RPMI8226 (cell line): ENCODE measurements around the gene DISC1.
"Not testable (repeated sequence)": the region's sequence is repeated elsewhere in the genome, so short reads cannot be mapped to it uniquely, and the experiment has no call there.

ENCODE experiments used
- DNase-seq: peaks from one replicate; pipeline ENCODE4 v3.0.0-alpha.2; 2015

The DISC1 gene

GRCh38 chr1:231903586-231904081, 277.0 kb downstream of the DISC1 start:
- no peak for DNase-seq

- not testable (repeated sequence) for DNase-seq
Measured at GRCh38 chr1:231907310-231907709, 280.7 kb downstream of the DISC1 start.

GRCh38 chr1:231913493-231913892, 286.9 kb downstream of the DISC1 start:
- DNase-seq = no peak

- DNase-seq = peak; percentile 20
Measured at GRCh38 chr1:231918239-231919015, 291.8 kb downstream of the DISC1 start.

GRCh38 chr1:231919239-231919885, 292.8 kb downstream of the DISC1 start:
- DNase-seq = no peak

- no peak for DNase-seq
Measured at GRCh38 chr1:231919886-231920285, 293.3 kb downstream of the DISC1 start.

GRCh38 chr1:231921646-231922345, 295.2 kb downstream of the DISC1 start:
- no peak for DNase-seq

GRCh38 chr1:231923491-231924041, 297.0 kb downstream of the DISC1 start:
- DNase-seq = no peak

- DNase-seq = no peak
Measured at GRCh38 chr1:231924180-231924579, 297.6 kb downstream of the DISC1 start.

GRCh38 chr1:231925864-231926263, 299.3 kb downstream of the DISC1 start:
- DNase-seq = no peak

GRCh38 chr1:231926340-231926739, 299.8 kb downstream of the DISC1 start:
- DNase-seq = no peak

GRCh38 chr1:231926933-231927332, 300.3 kb downstream of the DISC1 start:
- no peak for DNase-seq

GRCh38 chr1:231927431-231927830, 300.8 kb downstream of the DISC1 start:
- no peak for DNase-seq

GRCh38 chr1:231929311-231929710, 302.7 kb downstream of the DISC1 start:
- DNase-seq = no peak

GRCh38 chr1:231930257-231930947, 303.8 kb downstream of the DISC1 start:
- no peak for DNase-seq

- no peak for DNase-seq
Measured at GRCh38 chr1:231931146-231931545, 304.6 kb downstream of the DISC1 start.

- peak; percentile 48 for DNase-seq
Measured at GRCh38 chr1:231931846-231932454, 305.4 kb downstream of the DISC1 start.

- no peak for DNase-seq
Measured at GRCh38 chr1:231933711-231934626, 307.4 kb downstream of the DISC1 start.

GRCh38 chr1:231934797-231935196, 308.2 kb downstream of the DISC1 start:
- DNase-seq = no peak

- DNase-seq = no peak
Measured at GRCh38 chr1:231935856-231936255, 309.3 kb downstream of the DISC1 start.
